Esophagus muscularis mucosa (tissue), 4 donors: Measurements from ENCODE around the gene KIF26B. TPM values are rescaled to one million over a fixed set of nuclear protein-coding genes. Genes with fewer than 3 reads are reported as not detected.

Source experiments
- DNase-seq: peaks from one replicate; pipeline ENCODE4 v3.0.0-alpha.2; 2017; ENCODE audit errors: extremely low spot score
- H3K27ac ChIP-seq, 4 donors: fragments of 200-600 bp; sonication (generic); replicated peaks in 1 of 4; 1 replicate in 3 of 4; 2 replicates in 1 of 4; pipeline ENCODE4 v1.5.1; 2016 to 2019; ENCODE audit warnings: mild to moderate bottlenecking in 1 of 4
- H3K27me3 ChIP-seq, 4 donors: fragments of 200-600 bp; sonication (generic); one replicate each; pipeline versions ENCODE4 v1.5.1 to v1.6.0; 2016 to 2019
- H3K36me3 ChIP-seq, 4 donors: fragments of 200-600 bp; sonication (generic); one replicate each; pipeline ENCODE4 v1.5.1; 2016 to 2019
- H3K4me1 ChIP-seq, 4 donors: fragments of 200-600 bp; sonication (generic); one replicate each; pipeline ENCODE4 v1.5.1; 2016 to 2019
- H3K4me3 ChIP-seq, 4 donors: fragments of 200-600 bp; sonication (generic); 1 replicate in 2 of 4; 2 replicates in 2 of 4; pipeline ENCODE4 v1.5.1; 2016 to 2019; ENCODE audit warnings: mild to moderate bottlenecking in 4 of 4, moderate library complexity in 1 of 4
- H3K9me3 ChIP-seq, 4 donors: fragments of 200-600 bp; sonication (generic); 1 replicate in 3 of 4; 2 replicates in 1 of 4; pipeline ENCODE4 v1.5.1; 2016 to 2019
- EP300 ChIP-seq: sonication (generic); formaldehyde crosslinking; IDR thresholded peaks from one replicate; pipeline ENCODE4 v1.6.1; 2017; ENCODE audit warnings: antibody characterized with exemption
- POLR2A ChIP-seq: fragments of 450-650 bp; IDR thresholded peaks from one replicate; pipeline ENCODE4 v1.6.1; 2017; ENCODE audit warnings: antibody characterized with exemption, moderate library complexity, mild to moderate bottlenecking, low read depth
- POLR2AphosphoS5 ChIP-seq, 2 donors: sonication (generic); formaldehyde crosslinking; IDR thresholded peaks; one replicate each; pipeline ENCODE4 v1.6.1; 2017; ENCODE audit warnings: antibody characterized with exemption in 2 of 2
- WGBS: methylation state at CpG from one replicate; pipeline ENCODE4 v1.1.5; 2018; 5-methylcytosine and 5-hydroxymethylcytosine counted together
- intact Hi-C: fragments of 100-400 bp; cut with DNase I; formaldehyde crosslinking; loops from one replicate; pipeline ENCODE4 v1.15.1; 2023
- total RNA-seq, 4 donors: library from RNA; depleted of rRNA; stranded (reverse); fragments of >200 nt; gene quantifications; one replicate each; pipeline versions ENCODE4 v1.1.0 to v1.2.1, GENCODE V29; 2016
- TF ChIP-seq, protein P1 (sequence below), 3 experiments: fragments of 200-600 bp in 2 of 3; fragments of 450-650 bp in 1 of 3; sonication (generic) in 2 of 3; IDR thresholded peaks; one replicate each; pipeline ENCODE4 v1.5.1; 2017 to 2019; ENCODE audit warnings: antibody characterized with exemption in 3 of 3, mild to moderate bottlenecking in 2 of 3, moderate library complexity in 1 of 3

The KIF26B gene
- 1 to 10 TPM in 2 of 4 donors, under 1 TPM in 2; 0.13 to 3.7 (median 1.3) TPM for total RNA-seq

DNA sequence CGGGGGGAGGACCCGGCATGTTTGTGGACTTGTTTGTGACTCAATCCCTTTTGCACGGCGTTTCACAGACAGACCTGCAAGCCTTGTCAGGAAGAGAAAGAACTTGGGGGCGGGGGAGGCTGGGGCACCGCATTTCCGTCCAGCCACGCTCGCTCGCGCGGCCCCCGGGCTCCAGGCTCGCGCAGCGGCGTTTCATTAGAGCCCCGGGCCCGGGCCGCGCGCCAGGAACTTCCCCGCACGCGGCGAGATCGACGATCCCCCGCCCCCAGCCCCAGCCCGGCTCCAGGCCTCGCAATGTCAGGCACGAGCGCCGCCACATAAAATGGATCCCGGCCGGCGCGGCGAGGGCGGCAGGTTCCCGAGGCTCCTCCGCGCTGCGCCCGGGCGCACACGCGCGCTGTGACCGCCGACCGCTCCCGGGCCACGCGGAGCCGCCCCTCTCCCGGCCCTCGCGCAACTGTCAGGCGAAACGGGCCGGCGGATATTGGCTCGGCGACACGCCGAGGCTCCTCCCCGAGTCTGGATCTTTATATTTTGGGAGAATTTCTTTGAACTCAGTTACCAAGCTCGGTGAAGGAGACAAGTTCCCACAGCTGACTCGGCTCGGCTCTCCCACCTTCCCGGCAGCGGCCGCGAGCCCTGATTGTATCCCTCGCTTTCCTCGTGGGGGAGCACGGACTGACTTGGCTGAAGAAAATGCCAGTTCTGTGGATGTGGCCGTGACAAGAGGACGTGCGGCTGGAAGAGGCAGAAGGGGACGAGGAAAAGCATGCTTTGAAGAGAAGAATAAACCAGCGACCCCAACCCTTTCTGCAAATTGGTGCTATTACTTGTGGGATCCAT, at the start of gene KIF26B:
KIF26B (plus strand) TSS at position 557 of the 843 bp plus-strand sequence. CDS start 440 bp downstream, outside the sequence.
- under 1% methylated on average over 68 of the region's 83 CpGs for WGBS
- peak within 1 kb of the TSS; percentile 62 to 71 (median 66) for H3K4me3 ChIP-seq
- intact Hi-C loops = loop anchor here (5.0 to 10.0 kb wide), 4 partner anchors 960 to 1550 kb away; no protein-coding TSS in a partner anchor
- H3K27ac ChIP-seq = peak within 1 kb of the TSS in 1 of 4 donors; percentile 34
- H3K27me3 ChIP-seq = peaks cover 0 to 59% (median 12%) of the 10 kb centered on the region in 4 donors
- TF ChIP-seq POLR2A (no peak), POLR2AphosphoS5 (IDR thresholded peaks at IDR 0.05) (no peak), EP300 (no peak)
- TF ChIP-seq, protein P1, sequence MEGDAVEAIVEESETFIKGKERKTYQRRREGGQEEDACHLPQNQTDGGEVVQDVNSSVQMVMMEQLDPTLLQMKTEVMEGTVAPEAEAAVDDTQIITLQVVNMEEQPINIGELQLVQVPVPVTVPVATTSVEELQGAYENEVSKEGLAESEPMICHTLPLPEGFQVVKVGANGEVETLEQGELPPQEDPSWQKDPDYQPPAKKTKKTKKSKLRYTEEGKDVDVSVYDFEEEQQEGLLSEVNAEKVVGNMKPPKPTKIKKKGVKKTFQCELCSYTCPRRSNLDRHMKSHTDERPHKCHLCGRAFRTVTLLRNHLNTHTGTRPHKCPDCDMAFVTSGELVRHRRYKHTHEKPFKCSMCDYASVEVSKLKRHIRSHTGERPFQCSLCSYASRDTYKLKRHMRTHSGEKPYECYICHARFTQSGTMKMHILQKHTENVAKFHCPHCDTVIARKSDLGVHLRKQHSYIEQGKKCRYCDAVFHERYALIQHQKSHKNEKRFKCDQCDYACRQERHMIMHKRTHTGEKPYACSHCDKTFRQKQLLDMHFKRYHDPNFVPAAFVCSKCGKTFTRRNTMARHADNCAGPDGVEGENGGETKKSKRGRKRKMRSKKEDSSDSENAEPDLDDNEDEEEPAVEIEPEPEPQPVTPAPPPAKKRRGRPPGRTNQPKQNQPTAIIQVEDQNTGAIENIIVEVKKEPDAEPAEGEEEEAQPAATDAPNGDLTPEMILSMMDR (IDR thresholded peaks at IDR 0.05) = no peak
- no peaks in the 10 kb centered on the region for H3K9me3 ChIP-seq
- H3K4me1 ChIP-seq = peaks cover 38 to 43% (median 42%) of the 10 kb centered on the region in 4 donors
- no peaks in the 10 kb centered on the region for H3K36me3 ChIP-seq
- DNase-seq = no peak

DNA sequence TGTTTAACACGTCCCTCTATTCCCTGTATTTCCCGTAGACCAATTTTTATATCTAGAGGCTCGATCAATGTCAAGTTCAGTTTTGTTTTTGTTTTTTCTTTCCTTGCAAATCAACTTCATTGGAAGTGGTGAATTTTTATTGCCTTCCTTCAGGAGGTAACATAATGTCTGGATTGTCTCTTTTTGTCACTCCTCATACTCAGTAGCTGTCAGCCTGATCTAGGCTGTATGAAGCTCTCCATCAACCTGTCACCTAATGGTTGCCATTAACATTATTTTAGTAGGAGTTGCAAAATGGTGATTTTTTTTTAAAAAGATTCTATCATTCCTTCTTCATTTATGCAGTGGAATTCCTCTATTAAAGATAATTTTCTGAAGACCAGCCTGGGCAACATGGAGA, 49.7 kb upstream of the KIF26B start:
- no peaks in the 10 kb centered on the region for H3K27me3 ChIP-seq
- 98% methylated on average over 3 of the region's 3 CpGs for WGBS
- no peak overlapping the region for H3K4me3 ChIP-seq
- H3K27ac ChIP-seq = no peak overlapping the region
- TF ChIP-seq, protein P1 (IDR thresholded peaks at IDR 0.05) = no peak
- no peak for TF ChIP-seq POLR2AphosphoS5 (IDR thresholded peaks at IDR 0.05)
- no peak for TF ChIP-seq POLR2A
- TF ChIP-seq EP300 = no peak
- intact Hi-C loops = no loop called here
- no peaks in the 10 kb centered on the region for H3K36me3 ChIP-seq
- no peaks in the 10 kb centered on the region for H3K4me1 ChIP-seq
- H3K9me3 ChIP-seq = no peaks in the 10 kb centered on the region
- DNase-seq = no peak

DNA sequence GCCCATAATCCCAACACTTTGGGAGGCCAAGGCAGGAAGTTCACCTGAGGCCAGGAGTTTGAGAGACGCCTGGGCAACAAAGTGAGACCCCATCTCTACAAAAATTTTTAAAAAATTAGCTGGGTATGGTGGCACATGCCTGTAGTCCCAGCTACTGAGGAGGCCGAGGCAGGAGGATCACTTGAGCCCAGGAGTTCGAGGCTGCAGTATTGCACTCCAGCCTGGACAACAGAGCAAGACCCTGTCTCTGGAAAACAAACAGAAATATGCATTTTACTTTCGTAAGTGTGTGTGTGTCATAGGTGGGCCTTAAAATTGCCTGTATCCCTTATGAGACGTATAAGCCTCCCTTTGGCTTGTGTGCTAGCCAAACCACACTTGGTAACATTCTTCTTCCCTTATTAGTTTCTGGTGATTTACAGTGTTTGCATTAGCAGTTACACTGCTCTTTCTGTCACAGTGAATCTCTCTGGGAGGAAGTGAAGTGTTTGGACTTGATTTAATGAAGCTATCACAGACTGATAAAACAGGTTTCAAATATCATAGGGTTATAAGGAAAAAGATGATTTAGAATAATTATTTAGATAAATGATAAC, 48.9 kb upstream of the KIF26B start:
- TF ChIP-seq EP300 = no peak
- TF ChIP-seq, protein P1 (IDR thresholded peaks at IDR 0.05) = no peak
- TF ChIP-seq POLR2A = no peak
- no peak for TF ChIP-seq POLR2AphosphoS5 (IDR thresholded peaks at IDR 0.05)
- Histone ChIP-seq H3K4me3 (no peak overlapping the region), H3K27ac (no peak overlapping the region), H3K4me1 (no peaks in the 10 kb centered on the region), H3K9me3 (no peaks in the 10 kb centered on the region), H3K27me3 (no peaks in the 10 kb centered on the region), H3K36me3 (no peaks in the 10 kb centered on the region)
- WGBS = 93% methylated on average over 5 of the region's 5 CpGs
- intact Hi-C loops = no loop called here
- DNase-seq = no peak

DNA sequence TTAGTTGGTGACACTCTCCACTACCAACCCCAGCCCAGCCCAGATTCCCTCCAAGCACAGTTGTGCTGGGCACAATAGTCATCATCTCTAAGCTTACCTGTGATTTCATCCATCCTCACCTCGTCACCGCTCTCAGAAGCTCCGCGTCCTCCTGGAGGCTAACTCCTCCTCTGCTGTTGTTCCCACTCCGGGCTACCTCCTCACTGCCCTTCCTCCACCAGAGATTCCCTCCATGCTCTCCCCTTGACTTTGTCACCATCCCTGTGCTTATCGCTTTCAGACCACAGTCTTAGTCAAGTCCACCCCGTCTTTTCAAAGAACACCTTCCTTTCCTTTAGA, 47.0 kb upstream of the KIF26B start:
- TF ChIP-seq, protein P1 (IDR thresholded peaks at IDR 0.05) = no peak
- TF ChIP-seq EP300 (no peak), POLR2A (no peak), POLR2AphosphoS5 (IDR thresholded peaks at IDR 0.05) (no peak)
- Histone ChIP-seq H3K36me3 (no peaks in the 10 kb centered on the region), H3K27ac (no peak overlapping the region), H3K27me3 (no peaks in the 10 kb centered on the region), H3K4me3 (no peak overlapping the region), H3K4me1 (no peaks in the 10 kb centered on the region), H3K9me3 (no peaks in the 10 kb centered on the region)
- DNase-seq = no peak
- 94% methylated on average over 7 of the region's 7 CpGs for WGBS
- intact Hi-C loops = no loop called here
